Astrocyte (in vitro differentiated cells and primary cell): ENCODE data around the gene UBR3.

Source experiments
- EZH2 ChIP-seq: IDR thresholded peaks from 2 replicates; pipeline ENCODE4 v1.6.1; 2012; ENCODE audit warnings: mild to moderate bottlenecking, low read length, inconsistent platforms; ENCODE audit not compliant: insufficient read depth
- TF ChIP-seq, protein P1 (sequence below): IDR thresholded peaks from 2 replicates; pipeline ENCODE4 v1.5.1; 2011; ENCODE audit warnings: low read depth, mild to moderate bottlenecking, inconsistent platforms, low read length, moderate library complexity; ENCODE audit not compliant: insufficient read depth

DNA sequence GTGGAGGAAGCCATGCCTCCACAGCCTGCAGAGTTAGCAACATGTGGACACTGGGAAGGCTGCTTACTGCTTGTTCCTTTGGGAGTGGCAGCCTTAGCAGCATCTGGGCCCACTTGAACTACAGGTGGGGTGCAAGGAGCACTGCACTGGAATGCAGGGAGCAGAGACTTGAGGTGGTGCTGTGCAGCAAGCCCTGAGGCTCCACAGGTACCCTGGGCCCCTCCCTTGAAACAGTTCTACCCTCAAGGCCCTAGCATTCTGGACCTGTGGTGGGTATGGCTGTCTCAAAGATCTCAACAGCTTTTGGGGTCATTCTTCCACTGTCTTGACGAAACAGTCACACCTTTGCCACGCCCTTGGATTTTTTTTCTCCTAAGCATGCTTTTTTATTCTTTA, 13.5 kb downstream of the UBR3 start:
- TF ChIP-seq, protein P1, sequence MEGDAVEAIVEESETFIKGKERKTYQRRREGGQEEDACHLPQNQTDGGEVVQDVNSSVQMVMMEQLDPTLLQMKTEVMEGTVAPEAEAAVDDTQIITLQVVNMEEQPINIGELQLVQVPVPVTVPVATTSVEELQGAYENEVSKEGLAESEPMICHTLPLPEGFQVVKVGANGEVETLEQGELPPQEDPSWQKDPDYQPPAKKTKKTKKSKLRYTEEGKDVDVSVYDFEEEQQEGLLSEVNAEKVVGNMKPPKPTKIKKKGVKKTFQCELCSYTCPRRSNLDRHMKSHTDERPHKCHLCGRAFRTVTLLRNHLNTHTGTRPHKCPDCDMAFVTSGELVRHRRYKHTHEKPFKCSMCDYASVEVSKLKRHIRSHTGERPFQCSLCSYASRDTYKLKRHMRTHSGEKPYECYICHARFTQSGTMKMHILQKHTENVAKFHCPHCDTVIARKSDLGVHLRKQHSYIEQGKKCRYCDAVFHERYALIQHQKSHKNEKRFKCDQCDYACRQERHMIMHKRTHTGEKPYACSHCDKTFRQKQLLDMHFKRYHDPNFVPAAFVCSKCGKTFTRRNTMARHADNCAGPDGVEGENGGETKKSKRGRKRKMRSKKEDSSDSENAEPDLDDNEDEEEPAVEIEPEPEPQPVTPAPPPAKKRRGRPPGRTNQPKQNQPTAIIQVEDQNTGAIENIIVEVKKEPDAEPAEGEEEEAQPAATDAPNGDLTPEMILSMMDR = no peak
- no peak for TF ChIP-seq EZH2
